DMS79 treated with DMSO at 0.1 percent for 48 hours (cell line): Measurements from ENCODE around the gene DCAF4.

Experiments used
- DNase-seq: peaks from one replicate; lab custom pipeline; 2025; lab: John Stamatoyannopoulos, UW

The DCAF4 gene

DNA sequence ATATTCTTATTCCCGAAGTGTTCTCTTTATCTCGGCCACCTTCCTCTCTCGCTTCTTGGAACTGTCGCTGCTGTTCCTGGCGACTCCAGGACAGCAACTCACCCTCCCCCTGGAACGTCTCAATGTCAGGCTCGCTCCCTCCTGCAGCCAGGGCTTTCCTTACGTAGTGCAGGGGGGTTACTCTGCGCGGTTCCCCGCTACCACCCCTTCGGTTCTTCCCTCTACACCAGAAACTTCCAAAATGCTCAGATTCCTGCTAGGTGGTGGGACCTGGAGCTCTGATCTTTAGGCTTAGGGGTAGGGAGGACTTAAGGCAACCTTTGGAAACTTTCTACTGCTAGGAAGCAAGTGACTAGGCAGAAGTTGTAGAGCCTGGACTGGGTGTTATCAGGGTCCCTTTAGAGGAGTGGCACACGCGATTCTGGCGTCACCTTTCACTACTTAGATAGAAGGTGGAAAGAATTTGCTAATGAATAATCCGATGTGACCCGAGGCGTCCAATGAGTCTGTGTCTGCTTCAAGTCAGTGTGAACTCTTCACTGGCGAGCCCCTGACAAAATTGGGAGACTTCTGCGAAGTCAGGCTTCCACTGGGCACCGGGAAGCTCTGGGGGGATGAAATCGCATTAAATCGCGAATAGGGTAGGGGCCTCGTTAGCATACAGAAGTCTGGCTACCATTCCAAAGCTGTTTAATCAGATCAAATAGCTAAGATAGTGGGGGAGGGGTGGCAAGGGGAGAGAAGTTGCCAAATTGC is 31.5 kb upstream of the DCAF4 start:
- peak; percentile 45 for DNase-seq

DNA sequence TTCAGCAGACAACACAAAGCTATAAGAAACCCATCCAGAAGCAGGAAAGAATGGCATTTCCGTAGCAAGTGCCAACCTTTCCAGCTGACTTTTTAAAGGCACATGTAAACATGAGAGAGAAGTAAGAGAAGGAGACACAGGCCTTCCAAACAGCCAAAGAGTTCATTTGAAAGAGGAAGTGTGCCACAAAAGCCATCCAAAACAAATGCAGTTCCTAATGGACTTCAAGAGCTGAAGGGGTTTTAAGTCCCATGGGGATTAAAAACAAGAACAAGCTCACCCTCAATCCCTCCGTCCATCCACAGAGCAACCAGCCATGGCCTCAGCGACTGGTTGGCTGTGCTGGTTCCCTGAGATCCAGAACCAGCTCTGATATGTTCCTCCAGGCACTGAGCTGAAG is 27.8 kb upstream of the DCAF4 start:
- DNase-seq: no peak

DNA sequence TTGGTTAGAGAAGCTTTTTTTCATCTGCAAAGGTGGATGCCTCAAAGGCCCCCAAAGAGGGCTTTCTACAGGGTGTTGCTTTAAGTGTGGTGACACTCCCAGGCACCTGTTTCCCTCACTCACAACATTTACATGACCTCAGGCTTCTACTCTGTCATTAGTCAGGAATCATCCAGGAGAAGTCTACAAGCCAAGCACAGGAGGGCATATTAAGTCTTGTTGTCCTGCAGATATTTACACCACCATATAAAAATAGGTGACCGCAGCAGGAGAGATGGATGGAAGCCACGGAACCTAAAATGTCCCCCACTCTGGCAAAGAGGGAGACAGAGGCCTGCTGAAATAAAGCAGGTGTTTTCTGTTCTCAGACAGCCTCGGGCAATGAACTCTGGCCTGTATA is 24.9 kb upstream of the DCAF4 start:
- DNase-seq: no peak

DNA sequence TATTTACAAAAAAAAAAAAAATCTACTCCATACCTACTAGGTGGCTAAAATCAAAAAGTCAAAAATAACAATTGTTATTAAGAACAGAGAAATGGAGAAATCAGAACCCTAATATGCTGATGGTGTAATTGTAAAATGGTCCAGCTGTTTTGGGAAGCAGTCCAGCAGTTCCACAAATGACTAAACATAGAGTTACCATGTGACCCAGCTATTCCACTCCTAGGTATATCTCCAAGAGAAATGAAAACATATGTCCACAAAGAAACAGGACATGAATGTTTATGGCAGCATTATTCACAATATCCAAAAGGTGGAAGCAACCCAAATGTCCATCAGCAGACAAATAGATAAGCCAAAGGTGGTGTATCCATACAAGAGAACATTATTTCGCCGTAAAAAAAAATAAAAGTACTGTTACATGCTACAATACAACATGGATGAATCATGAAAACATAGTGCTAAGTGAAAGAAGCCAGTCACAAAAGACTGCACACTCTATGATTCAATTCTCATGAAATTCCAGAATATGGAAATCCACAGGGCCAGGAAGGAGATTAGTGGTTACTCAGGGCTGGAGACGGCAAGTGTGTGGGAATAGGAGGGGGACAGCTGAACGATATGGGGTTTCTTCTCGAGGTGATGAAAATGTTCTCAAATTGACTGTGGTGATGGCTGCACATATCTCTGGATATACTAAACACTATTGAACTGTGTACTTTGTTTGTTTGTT is 23.3 kb upstream of the DCAF4 start:
- DNase-seq: no peak

DNA sequence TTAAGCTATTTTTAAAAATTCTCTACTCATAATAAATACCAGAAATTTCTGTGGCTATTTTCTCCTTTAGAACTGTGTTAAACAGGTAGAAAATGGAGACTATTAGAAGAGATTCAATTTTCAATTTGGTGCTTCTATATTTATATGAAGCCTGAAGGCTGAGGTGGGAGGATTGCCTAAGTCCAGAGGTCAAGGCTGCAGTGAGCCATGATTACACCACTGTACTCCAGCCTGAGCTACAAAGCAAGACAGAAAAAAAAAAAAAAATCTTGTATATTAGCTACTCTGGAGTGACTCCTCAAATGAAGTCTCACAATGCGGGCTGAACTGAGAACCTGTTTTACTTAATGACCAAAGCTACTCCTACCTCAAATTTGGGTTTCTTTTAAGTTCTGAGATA is 22.5 kb upstream of the DCAF4 start:
- DNase-seq: no peak

DNA sequence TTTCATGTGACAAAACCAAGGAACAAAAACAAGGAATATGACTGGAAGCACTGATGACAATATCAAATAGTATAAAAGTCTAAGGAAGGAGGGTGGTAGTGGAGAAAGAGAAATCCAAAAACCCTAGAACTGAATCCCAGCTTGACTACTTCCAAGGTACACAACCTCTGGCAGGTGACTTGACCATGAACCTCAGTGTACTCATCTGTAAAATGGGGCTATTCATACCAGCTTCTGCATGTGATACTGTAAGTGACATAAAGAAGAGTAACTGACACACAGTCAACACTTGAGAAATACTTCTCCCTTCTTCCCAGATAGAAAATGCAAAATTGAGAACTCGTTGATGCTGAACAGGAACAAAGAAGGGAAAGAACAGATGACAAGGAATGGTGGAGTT is 22.0 kb upstream of the DCAF4 start:
- no peak for DNase-seq

DNA sequence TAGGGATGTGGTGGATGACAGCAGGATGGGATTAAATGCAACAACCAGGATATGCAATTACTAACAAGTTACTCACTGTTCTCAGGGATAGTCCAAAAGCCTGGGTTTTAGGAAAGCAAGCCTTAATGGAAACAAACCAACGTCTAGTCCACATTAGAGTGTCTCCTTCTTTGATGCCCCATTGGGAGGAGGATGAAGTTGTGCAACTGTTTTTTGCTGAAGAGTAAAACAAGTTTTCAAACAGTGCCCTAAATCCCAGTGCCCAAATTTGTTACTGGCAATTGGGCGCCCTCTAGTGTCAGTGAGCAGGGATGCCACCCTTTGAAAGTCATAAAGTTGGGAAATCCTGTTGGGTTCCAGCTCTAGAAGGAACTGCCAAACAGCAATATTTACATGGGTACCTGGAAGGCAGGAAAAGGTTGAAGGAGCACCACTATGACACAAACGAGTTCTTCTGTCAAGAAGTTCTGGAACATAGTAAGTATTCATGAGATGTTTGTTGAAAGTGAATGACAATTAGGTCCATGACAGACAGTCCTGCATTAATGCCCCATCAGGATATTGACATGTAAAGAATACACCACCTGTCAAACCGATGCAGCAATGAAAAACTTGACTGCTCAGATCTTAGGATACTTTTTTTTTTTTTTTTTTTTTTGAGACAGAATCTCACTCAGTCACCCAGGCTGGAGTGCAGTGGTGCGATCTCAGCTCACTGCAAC is 21.3 kb upstream of the DCAF4 start:
- DNase-seq: peak; percentile 85

DNA sequence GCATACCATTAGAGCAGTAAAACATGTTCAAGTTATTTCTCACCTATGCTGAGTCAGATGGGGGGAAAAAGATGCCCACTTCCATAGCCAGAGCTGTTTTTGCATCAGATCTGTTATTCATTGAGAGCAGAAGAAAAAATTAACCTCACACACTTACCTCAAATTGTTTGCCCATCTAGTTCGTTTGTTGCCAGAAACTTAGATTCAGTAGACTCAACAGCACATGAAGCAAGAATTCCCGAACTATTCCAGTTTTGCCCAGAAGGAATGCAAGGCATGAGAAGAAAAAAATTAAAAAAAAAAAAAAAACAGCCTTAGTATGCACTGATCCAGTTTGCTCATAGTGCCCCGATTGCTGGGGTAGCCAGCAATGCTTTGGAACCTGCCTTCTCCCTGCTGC is 19.9 kb upstream of the DCAF4 start:
- no peak for DNase-seq

DNA sequence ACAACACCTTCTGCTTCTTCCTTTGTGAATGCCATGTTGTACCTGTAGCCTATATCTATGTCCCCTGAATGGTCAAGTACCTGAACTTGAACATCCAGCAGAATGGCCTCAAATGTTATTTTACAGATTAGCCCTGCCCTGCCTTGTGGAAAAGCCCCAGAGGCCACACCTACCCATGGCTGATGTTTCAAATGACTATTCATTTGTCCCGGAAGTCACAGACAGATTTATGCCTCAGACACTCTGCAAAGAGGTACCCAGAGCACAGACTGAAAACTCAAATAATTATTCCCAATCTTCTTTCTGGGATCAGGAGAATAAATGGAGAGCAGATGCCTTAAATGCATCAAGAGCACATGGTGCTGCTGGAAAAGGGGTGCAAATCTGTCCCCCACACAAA is 19.4 kb upstream of the DCAF4 start:
- DNase-seq: no peak

DNA sequence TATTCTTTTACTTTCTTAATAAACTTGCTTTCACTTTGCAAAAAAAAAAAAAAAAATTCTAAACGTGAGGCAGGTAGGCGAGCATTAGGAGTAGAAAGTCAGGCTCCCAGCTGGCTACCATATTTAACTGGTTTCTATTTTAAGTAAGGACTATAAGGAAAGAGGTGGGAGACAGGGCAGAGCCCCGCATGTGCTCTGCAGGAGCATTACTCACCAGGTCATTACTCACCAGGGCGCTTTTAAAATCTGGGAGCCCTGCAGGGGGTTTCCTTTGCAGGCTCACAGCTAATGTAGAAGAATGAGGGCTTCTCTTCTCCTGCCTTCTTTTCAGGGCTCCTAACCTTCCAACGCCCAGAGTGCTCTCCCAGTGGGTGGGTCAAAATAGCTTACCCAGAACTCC is 18.4 kb upstream of the DCAF4 start:
- DNase-seq: no peak

DNA sequence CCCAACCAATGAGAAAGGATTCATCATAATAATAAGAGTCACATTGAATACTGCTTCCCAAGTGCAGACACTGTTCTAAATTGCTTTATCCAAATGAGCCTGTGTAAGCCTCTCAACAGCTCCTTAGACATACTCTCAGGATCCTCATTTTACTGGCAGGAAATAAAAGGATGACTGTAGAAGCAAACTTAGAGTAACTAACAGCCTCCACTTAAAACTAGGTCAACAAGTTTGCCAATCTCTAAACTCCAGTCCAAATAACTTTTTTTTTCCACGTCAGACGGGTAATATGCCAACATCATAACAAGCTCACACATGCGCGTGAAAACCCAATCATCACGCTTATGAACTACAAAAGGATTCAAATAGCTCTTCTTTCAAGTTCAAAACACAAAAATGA is 17.1 kb upstream of the DCAF4 start:
- DNase-seq: no peak

DNA sequence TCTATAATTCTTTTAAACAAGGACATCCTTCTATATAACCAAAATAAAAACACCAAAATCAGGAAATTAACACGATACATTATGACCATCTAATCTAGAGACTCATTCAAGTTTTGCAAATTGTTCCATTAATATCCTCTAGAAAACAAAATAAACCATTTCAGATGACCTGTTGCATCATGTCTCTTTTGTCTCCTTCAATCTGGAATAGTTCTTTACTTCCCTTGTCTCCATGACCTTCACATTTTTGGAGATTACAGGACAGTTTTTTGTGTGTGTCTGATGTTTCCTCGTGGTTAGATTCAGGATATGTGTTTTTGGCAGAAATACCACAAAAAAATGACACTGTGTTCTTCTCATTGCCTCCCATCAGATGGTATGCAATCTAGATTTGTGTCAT is 12.5 kb upstream of the DCAF4 start:
- DNase-seq: no peak

DNA sequence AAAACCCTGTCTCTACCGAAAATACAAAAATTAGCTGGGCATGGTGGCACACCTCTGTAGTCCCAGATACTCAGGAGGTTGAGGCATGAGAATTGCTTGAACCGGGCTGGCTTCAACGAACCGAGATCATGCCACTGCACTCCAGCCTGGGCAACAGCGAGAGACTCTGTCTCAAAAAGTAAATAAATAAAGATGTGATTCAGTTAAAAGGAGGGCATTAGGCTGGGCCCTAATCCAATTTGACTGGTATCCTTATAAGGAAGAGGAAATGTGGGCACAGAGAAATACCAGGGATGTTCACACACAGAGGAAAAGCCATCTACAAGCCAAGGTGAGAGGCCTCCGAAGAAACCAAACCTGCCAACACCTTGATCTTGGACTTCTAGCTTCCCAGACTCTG is 10.1 kb upstream of the DCAF4 start:
- DNase-seq: no peak

DNA sequence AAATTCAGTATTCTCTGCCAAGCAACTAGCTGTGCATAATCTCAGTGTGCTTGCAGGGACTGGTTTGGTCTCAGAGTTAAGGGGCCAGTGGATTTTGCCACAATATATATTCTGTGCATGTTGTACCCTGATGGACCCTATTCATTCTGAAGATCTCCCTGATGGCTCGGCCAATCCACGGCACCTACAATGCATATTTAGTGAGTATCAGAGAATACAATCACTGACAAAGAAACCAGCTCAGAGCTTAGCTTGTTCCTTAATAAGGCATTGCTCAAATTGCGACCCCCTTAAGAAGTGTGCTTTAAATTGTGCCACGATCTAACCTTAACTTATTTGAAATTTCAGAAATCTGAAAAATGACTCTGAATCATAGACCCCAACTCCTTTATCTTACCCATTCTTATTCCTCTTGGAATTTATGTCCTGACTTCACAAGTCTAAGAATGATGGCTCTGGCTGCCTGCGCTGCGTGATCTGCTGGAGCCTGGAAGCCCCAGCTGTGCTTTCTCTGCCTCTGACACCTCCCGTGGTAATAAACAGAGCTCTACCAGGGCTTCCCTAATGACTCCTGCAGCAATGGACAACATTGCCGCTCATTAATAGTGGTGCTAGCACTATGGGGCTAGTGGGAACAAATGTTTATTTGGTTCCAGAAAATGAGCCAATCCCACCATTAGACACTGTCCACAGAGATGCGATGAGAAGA is 9.0 kb upstream of the DCAF4 start:
- no peak for DNase-seq

DNA sequence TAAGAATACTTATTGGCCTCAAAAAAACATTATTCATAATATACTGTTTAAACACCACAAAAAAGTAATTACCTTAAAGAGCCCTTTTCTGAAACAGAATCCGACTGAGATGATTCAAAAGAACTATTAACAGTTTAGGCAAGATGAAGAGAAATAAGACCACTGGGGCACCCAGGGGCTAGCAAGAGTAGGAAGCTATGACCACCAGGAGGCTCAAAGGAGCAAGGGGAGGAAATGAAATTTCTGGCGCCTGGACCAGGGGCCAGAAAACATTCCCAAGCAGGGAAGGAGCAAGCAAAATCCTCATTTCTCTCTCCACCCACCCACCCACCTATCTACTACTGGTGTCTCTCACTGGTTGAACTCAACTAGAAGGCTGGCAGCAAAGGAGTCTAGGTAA is 6.3 kb upstream of the DCAF4 start:
- no peak for DNase-seq

DNA sequence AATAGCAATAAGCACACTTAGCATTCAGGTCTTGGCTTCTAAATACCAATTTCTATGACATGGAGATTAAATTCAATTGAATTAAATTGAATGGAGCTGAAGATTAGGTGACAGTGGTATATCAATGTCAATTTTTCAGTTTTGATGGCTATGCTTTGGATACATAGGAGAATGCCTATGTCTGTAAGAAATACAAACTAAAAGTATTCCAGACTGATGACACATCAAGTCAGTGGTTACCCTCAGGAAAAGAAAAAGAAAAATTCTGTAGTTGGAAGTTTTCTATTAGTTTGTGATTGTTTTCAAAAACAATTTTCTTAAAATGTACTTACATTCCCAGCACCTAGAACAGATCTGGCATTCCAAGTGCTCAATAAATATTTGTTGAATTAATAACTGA is 4.9 kb upstream of the DCAF4 start:
- DNase-seq: no peak

DNA sequence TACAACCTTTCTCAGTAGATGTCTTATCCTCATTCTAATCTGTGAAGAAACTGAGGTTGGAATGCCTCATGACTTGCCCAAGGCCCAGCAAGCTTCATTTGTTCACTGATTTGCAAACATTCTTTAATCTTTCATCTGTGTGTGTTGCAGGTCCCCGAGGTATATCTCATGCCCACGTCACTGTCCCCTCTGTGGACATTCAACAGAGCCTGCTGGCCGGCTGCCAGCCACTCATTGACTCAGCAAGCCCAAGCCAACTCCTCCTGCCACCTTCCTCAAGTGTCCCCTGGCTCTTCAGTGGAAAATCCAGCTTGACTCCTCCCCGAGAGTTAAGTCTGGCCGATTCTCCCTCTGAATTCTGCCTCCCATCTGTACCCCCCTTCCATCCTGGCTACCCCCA is 1.9 kb upstream of the DCAF4 start:
- peak; percentile 70 for DNase-seq

DNA sequence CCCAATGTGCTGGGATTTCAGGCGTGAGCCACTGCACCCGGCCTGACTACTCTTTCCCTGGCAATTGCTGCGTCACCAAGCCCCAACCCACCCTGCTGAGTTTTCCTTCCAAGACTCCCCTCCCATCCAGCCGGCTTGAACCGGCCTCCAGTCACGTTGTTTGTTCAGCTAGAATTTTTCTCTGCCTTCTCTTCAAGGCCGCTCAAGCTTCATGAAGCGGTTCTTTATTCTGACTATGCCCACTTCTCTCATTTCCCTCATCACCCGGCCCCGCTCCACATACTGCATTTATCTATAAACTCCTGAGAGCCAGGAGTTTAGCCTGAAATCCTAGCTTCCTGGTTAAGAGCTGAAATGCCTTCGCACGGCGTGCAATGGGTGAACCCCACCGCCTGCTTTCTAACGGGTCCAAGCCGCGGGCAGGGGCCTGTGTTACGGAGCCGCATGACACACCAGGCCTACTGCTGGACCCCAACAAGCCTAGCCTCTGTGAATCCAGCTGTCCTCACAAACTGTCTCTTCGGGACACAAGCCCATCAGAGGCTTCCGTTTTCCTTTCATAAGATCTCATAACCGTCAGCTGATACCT is 999 bp upstream of the DCAF4 start:
- DNase-seq: no peak

DNA sequence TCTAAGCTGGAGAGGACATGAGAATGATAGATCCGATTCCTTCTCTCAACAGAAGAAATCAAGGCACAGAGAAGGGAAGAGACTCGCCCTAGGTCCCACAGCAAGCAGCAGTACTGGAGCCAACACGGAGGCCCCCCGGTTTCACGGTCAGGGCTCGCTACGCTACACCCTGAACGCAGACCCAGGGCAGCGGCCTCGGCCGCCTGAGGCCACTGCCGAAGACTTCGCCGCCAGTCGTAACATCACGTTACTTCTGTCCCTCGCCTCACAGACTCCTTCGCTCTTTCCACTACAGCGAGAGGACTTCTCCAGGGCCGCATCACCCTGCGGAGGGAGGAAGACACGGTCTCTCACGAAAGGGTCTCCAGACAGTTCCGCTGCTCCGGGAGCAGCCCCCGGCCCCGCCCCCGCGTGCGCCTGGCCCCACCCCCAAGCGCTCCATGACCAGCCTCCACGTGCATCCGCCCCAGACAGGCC is 411 bp upstream of the DCAF4 start:
- no peak for DNase-seq

DNA sequence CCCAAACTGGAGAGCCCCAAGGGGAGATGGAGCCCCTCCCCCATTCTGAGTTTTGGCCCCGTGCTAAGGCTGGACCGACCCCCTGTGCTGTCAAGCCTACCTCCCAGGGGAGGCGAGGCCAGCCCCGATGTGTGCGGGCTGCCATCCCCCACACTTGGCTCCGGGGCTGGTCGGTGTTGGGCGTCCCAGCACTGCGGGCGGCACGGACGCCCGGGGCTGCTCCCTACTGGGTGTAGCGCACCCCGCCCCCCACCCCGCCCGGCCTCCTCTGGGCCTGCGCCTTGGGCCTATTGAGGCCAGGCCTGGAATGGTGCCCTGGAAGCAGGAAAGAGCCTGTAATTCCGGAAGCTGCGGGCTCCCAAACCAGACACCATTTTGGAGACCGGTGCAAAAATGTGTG is 2.6 kb downstream of the DCAF4 start:
- no peak for DNase-seq

DNA sequence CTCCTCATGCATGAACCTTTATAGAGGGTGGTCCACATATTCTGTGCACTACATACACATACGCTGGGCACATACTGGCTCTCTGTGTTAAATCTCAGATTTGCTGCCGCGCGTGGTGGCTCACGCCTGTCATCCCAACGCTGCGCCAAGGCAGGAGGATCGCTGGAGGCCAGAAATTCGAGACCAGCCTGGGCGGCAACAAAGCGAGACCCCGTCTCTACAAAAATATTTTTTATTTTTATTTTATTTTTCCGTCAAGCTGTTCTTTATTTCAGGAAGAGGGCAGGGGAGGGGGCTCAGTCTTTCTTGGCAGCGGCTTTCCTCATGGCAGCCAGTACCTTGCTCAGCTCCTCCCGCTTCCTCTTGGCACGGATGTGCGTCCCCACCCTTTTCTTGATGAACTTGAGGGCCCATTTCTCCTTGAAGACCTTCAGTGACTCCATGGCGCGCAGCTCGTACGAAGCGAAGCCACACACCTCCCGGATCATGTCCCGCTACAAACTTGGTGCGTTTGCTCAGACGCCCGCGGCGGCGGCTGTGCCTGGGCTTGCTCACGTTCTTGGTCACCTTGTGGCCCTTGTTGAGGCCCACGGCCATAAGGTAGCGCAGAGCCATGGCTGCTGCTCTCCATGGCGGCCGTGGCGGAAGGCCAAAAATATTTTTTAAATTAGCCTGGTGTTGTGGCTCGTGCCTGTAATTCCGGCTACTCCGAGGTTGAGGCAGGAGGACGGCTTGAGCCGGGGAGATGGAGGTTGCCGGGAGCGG is 3.2 kb downstream of the DCAF4 start:
- DNase-seq: no peak
